BLaER1 (cell line): ENCODE measurements around the gene RAB3GAP2.
"Not testable (repeated sequence)": the region's sequence is repeated elsewhere in the genome, so short reads cannot be mapped to it uniquely, and the experiment has no call there.

Source experiments
- H3K27ac ChIP-seq: shearing (Covaris generic); formaldehyde crosslinking; 2 replicates; pipeline ENCODE4 v1.8.1; 2022
- H3K27me3 ChIP-seq: shearing (Covaris generic); formaldehyde crosslinking; 2 replicates; pipeline ENCODE4 v1.8.1; 2022
- H3K36me3 ChIP-seq: shearing (Covaris generic); formaldehyde crosslinking; 2 replicates; pipeline ENCODE4 v1.8.1; 2022
- H3K4me1 ChIP-seq: shearing (Covaris generic); formaldehyde crosslinking; 2 replicates; pipeline ENCODE4 v1.8.1; 2022
- H3K4me2 ChIP-seq: shearing (Covaris generic); formaldehyde crosslinking; 2 replicates; pipeline ENCODE4 v1.8.1; 2022
- H3K4me3 ChIP-seq: shearing (Covaris generic); formaldehyde crosslinking; 2 replicates; pipeline ENCODE4 v1.8.1; 2022
- H3K9ac ChIP-seq: shearing (Covaris generic); formaldehyde crosslinking; 2 replicates; pipeline ENCODE4 v1.8.1; 2022
- H3K9me3 ChIP-seq: shearing (Covaris generic); formaldehyde crosslinking; 2 replicates; pipeline ENCODE4 v1.8.1; 2022
- H4K20me1 ChIP-seq: shearing (Covaris generic); formaldehyde crosslinking; 2 replicates; pipeline ENCODE4 v1.8.1; 2022
- Cebpa-rat ChIP-seq: shearing (Covaris generic); IDR thresholded peaks from 2 replicates; pipeline ENCODE4 v1.8.1; 2022

Gene RAB3GAP2

DNA sequence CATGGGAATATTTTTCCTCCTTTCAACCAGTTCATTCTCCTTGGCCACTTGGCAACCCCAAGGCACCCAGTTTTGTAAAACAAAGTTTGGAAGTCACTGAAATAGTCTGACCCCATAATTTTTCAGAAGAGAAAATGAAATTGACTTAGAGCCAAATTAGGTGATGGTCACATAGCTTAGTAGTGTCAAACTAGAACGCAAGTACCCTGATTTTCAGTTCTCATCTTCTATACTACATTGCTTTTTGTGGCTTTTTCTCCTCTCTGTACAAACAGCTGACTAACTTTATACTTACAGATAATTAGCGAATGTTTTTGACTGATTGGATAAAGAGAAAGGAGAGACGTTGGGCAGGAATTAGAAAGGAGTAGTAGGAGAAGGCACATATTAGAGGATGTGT is 145.2 kb downstream of the RAB3GAP2 start:
- peaks cover 4% of the 10 kb centered on the region; the same call in 1 of the 2 replicates for H3K9me3 ChIP-seq
- TF ChIP-seq Cebpa-rat, result no peak
- no peak overlapping the region for H3K27ac ChIP-seq
- H3K36me3 ChIP-seq, result peaks cover 67% of the 10 kb centered on the region
- H3K4me1 ChIP-seq, result no peaks in the 10 kb centered on the region
- H3K4me3 ChIP-seq, result no peak overlapping the region
- no peak overlapping the region for H3K9ac ChIP-seq
- H4K20me1 ChIP-seq, result no peaks in the 10 kb centered on the region
- no peaks in the 10 kb centered on the region for H3K27me3 ChIP-seq
- no peak overlapping the region for H3K4me2 ChIP-seq

DNA sequence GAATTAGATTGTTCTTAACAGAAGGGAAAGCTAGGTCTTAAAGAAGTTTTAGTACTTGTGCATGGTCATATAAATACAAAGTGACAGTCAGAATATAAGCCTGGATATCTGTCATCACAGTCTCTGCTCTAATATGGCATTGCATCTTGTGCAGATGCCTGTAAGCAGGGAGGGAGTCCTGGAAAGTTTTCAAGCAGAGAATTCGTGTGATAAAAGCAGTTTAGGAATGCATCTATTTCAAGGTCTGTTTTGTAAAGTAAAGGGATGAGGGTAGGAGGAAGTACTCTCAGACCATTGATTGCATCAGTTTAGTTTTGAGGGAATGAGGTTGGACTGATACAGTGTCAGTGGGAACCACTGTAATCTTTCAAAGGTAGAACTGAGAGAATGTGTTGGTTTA is 147.7 kb downstream of the RAB3GAP2 start:
- no peaks in the 10 kb centered on the region for H3K27me3 ChIP-seq
- peaks cover 3% of the 10 kb centered on the region; the same call in 1 of the 2 replicates for H3K9me3 ChIP-seq
- H3K36me3 ChIP-seq, result peaks cover 50% of the 10 kb centered on the region
- no peaks in the 10 kb centered on the region for H3K4me1 ChIP-seq
- no peak overlapping the region for H3K27ac ChIP-seq
- no peak for TF ChIP-seq Cebpa-rat
- H4K20me1 ChIP-seq, result no peaks in the 10 kb centered on the region
- H3K4me2 ChIP-seq, result no peak overlapping the region
- H3K4me3 ChIP-seq, result no peak overlapping the region
- H3K9ac ChIP-seq, result no peak overlapping the region

DNA sequence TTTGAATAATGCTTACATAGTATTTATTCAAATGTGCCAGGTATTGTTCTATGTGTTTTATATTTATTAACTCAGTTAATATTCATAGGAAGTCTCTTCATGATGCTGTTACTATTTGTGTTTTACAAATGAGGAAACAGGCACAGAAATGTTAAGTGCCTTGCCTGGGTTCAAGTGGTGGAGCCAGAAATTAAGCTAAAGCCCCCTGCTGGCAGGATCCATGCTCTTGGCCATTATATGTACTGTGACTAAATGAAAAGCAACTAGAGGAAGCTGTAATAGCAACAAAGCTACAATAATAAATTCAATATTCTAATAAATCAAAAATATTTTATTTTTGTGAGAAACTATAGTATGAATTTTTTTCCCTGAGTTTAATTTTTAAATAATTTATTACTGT is 148.4 kb downstream of the RAB3GAP2 start:
- Histone ChIP-seq H3K4me2 (no peak overlapping the region), H3K9ac (no peak overlapping the region), H3K27ac (no peak overlapping the region), H3K36me3 (peaks cover 46% of the 10 kb centered on the region), H3K4me3 (no peak overlapping the region), H3K9me3 (no peaks in the 10 kb centered on the region), H4K20me1 (no peaks in the 10 kb centered on the region), H3K4me1 (no peaks in the 10 kb centered on the region), H3K27me3 (no peaks in the 10 kb centered on the region)
- no peak for TF ChIP-seq Cebpa-rat

DNA sequence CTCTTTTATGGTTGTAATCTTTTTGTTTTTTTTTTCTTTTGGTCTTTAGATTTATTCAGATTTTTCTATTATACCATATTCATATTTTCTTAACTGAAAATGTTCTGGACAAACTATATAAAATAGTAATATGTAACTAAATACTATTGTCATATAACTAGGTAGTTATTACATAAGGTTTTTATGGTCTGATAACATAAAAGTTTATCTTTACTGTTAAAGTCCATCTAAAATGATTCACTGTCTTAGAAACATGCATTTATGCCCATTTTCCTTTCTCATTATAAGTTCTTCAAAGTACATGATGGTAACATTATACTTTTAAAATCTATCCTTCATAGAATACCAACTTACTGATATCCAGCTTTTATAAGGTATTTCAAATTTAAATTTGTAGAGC is 149.2 kb downstream of the RAB3GAP2 start:
- TF ChIP-seq Cebpa-rat, result no peak
- Histone ChIP-seq H3K4me3 (no peak overlapping the region), H4K20me1 (no peaks in the 10 kb centered on the region), H3K9me3 (no peaks in the 10 kb centered on the region), H3K27ac (no peak overlapping the region), H3K4me1 (no peaks in the 10 kb centered on the region), H3K27me3 (no peaks in the 10 kb centered on the region), H3K9ac (no peak overlapping the region), H3K36me3 (peaks cover 39% of the 10 kb centered on the region), H3K4me2 (no peak overlapping the region)

DNA sequence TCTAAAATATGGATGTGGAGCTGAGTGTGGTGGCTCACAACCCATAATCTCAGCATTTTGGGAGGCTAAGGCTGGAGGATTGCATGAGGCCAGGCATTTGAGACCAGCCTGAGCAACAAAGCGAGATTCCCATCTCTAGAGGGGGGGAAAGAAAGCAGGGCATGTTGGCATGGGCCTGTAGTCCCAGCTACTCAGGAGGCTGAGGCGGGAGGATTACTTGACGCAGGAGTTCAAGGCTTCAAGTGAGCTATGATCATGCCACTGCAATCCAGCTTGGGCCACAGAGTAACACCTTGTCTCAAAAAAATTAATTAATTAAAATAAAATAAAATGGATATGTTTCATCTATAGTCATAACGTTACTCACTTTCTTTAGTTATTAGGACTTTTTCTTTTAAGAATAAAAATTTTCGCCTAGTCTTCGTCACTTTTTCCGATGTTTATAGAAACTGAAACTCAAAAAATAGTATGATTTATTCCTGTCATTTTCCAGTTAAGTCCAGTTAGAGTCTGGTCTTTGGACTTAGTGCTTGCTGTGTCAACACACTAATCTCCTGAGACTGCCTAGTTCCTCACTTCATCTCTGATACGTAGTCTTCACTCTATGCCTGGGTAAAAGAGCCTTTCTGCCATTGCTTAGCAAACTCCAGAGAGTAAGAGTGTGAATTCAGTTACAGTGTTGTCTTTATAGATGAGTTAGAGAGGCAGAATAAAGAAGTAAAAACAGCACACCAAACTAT is 150.3 kb downstream of the RAB3GAP2 start:
- Histone ChIP-seq H4K20me1 (no peaks in the 10 kb centered on the region), H3K9ac (no peak overlapping the region), H3K27me3 (no peaks in the 10 kb centered on the region), H3K4me3 (no peak overlapping the region), H3K4me2 (no peak overlapping the region), H3K4me1 (no peaks in the 10 kb centered on the region), H3K36me3 (peaks cover 36% of the 10 kb centered on the region), H3K9me3 (no peaks in the 10 kb centered on the region), H3K27ac (no peak overlapping the region)
- no peak for TF ChIP-seq Cebpa-rat

DNA sequence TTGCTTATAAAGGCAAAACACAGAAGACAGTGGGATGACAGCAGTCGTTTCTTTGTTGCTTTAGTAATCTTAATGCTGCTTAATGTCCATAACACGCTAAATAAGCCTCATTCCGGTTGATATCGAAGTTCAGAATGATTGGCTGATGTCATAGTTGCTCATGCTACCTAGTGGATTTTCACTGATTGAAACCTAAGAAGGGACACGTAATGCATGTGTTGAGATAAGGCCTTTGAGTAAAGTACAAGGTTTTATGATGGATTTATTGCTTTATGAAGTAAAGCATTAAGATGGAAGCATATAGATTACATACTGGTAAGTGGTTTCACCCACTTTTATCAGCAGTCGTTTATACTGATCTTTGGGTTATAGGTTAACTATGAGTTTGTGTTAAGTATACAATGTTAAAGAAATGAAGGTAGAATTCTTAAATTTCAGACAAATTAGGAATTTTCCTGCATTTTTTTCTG is 153.2 kb downstream of the RAB3GAP2 start:
- H3K4me2 ChIP-seq, result no peak overlapping the region
- H4K20me1 ChIP-seq, result no peaks in the 10 kb centered on the region
- no peaks in the 10 kb centered on the region for H3K9me3 ChIP-seq
- no peaks in the 10 kb centered on the region for H3K27me3 ChIP-seq
- H3K36me3 ChIP-seq, result peaks cover 45% of the 10 kb centered on the region
- no peak overlapping the region for H3K27ac ChIP-seq
- no peaks in the 10 kb centered on the region for H3K4me1 ChIP-seq
- TF ChIP-seq Cebpa-rat, result no peak
- H3K9ac ChIP-seq, result no peak overlapping the region
- H3K4me3 ChIP-seq, result no peak overlapping the region

DNA sequence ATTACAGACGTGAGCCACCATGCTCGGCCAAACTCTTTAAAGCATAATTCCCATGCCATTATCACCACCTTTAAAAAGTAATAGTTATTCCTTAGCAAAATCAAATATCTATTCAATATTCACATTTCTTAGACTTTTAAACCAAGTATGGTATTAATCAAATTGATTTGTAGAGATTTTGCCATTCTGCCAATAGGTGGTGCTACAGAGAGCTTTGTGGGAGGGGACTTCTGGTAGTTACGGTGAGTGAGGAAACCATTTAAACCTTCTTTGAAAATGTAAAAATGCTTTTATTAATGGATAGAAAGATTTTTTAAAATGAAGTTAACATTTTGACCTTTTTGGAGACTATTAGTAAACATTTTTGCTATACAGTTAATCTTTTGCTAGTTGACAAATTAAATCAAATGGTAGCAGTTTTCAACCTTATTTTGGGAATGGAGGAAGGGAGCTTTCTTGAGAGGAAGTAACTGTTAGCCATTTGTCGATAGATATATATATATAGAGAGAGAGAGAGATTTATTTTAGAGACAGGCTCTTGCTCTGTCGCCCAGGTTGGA is 159.0 kb downstream of the RAB3GAP2 start:
- Histone ChIP-seq H3K4me1 (no peaks in the 10 kb centered on the region), H3K27me3 (no peaks in the 10 kb centered on the region), H3K36me3 (peaks cover 86% of the 10 kb centered on the region), H3K27ac (no peak overlapping the region), H3K9me3 (no peaks in the 10 kb centered on the region), H3K4me3 (no peak overlapping the region), H3K9ac (no peak overlapping the region), H4K20me1 (no peaks in the 10 kb centered on the region), H3K4me2 (no peak overlapping the region)
- TF ChIP-seq Cebpa-rat, result no peak

DNA sequence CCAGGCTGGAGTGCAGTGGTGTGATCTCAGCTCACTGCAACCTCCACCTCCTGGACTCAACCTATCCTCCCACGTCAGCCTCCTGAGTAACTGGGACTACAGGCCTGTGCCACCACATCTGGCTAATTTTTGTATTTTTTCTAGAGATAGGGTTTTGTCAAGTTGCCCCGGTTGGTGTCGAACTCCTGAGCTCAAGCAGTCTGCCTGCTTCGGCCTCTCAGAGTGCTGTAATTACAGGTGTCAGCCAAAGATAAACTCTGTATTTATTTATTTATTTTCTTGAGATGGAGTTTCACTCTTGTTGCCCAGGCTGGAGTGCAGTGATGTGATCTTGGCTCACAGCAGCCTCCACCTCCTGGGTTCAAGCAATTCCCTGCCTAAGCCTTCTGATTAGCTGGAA is 159.7 kb downstream of the RAB3GAP2 start:
- H3K27ac ChIP-seq, H3K4me2 ChIP-seq, H4K20me1 ChIP-seq, H3K4me1 ChIP-seq, H3K4me3 ChIP-seq, H3K9ac ChIP-seq, H3K9me3 ChIP-seq, H3K27me3 ChIP-seq: not testable (repeated sequence)
- peaks cover 90% of the 10 kb centered on the region for H3K36me3 ChIP-seq

DNA sequence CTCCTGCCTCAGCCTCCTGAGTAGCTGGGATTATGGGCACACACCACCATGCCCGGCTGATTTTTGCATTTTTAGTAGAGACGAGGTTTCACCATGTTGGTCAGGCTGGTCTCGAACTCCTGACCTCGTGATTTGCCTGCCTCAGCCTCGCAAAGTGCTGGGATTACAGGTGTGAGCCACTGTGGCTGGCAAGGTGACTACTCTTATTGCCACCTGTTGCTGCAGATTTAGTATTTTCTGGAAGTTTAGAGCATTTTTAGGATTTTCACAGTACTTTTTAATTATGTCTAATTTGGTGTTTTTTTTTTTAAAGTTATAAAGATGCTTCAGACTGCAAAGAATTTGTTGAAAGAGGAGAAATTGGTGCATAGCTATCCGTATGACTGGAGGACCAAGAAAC is 161.8 kb downstream of the RAB3GAP2 start:
- H4K20me1 ChIP-seq, H3K9me3 ChIP-seq, H3K27me3 ChIP-seq, H3K4me1 ChIP-seq, H3K4me3 ChIP-seq, H3K27ac ChIP-seq, H3K9ac ChIP-seq, H3K4me2 ChIP-seq: not testable (repeated sequence)
- peaks cover 86% of the 10 kb centered on the region for H3K36me3 ChIP-seq

DNA sequence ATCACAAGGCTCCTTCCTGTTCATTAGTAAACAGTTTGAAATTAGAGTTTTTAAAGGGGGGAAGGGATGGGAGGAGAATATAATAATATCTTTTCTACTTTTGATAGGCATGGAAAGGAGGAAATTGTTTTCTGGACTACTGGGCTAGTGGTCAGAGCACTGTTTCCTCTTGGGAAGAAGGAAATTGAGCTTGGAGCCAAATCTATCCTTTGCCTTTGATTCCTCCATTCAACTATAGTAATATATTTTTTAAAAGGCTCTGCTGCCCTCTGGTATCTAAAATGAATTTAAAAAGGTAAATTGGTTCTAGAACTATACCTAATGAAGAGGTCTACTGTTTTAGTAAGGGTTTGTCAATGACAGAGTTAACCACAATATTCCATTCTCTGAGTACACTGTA is 172.4 kb downstream of the RAB3GAP2 start:
- Histone ChIP-seq H4K20me1 (no peaks in the 10 kb centered on the region; the same call in 1 of the 2 replicates), H3K9ac (no peak overlapping the region), H3K4me2 (no peak overlapping the region), H3K4me3 (no peak overlapping the region), H3K4me1 (peaks cover 11% of the 10 kb centered on the region), H3K9me3 (no peaks in the 10 kb centered on the region), H3K36me3 (peaks cover 72% of the 10 kb centered on the region), H3K27ac (no peak overlapping the region), H3K27me3 (no peaks in the 10 kb centered on the region)
- TF ChIP-seq Cebpa-rat, result no peak
